Stimulated activated CD8-positive, alpha-beta memory T cell treated with anti-CD3 and anti-CD28 coated beads, Interleukin-12 subunit alpha, Interleukin-12 subunit beta, amount 100 ng/mL, for 1 hour (primary cell): Measurements from ENCODE around the gene PCDHGB5.

ENCODE experiments used
- DNase-seq: peaks from one replicate; pipeline ENCODE4 v3.0.0-alpha.2; 2020; ENCODE audit warnings: low read depth

The PCDHGB5 gene

DNA sequence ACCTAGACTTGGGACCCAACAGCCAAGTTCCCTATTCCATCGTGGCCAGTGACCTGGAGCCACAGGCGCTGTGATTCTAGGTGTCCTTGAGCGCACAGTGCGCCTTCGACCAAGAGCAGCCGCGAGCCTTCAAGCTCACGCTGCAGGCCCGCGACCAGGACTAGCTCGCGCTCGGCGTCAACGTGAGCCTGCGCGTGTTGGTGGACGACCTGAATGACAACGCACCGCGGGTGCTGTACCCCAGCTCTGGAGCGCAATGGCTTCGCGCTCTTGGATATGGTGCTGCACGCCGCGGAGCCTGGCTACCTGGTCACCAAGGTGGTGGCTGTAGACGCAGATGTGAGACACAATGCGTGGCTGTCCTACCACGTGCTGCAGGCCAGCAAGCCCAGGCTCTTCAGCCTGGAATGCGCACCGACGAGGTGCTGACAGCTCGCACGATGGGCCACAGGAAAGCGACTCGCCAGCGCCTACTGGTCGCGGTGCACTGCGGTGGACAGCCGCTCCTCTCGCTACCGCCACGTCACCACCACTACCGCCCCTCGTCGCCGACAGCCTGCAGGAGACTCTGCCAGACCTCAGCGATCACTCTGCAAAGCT is 43.9 kb downstream of the PCDHGB5 start:
- no peak for DNase-seq
